KOPT-K1 (cell line): Measurements from ENCODE around the gene FTH1.
"Not testable (repeated sequence)": the region's sequence is repeated elsewhere in the genome, so short reads cannot be mapped to it uniquely, and the experiment has no call there.

ENCODE experiments used
- H3K27ac ChIP-seq: fragments of 200-600 bp; sonication (generic); 2 replicates; pipeline ENCODE4 v1.5.1; 2016; ENCODE audit warnings: antibody characterized with exemption, mild to moderate bottlenecking, low read depth, low read length; ENCODE audit not compliant: poor library complexity, severe bottlenecking
- H3K36me3 ChIP-seq: fragments of 200-600 bp; sonication (generic); 2 replicates; pipeline ENCODE4 v1.5.1; 2017; ENCODE audit warnings: antibody characterized with exemption, mild to moderate bottlenecking, low read length, moderate library complexity; ENCODE audit not compliant: insufficient read depth
- H3K9me3 ChIP-seq: fragments of 200-600 bp; sonication (generic); 2 replicates; pipeline ENCODE4 v1.5.1; 2017; ENCODE audit warnings: antibody characterized with exemption, low read length, mild to moderate bottlenecking; ENCODE audit not compliant: insufficient read depth, poor library complexity, severe bottlenecking

The FTH1 gene

GRCh38 chr11:61967116-61967923 is at the start of gene FTH1:
Gene FTH1 (minus strand): TSS chr11:61967634. CDS start chr11:61967425, 209 bp downstream.
- Histone ChIP-seq H3K27ac (peak within 1 kb of the TSS; percentile 92), H3K36me3 (peaks cover 46% of the 10 kb centered on the region), H3K9me3 (no peaks in the 10 kb centered on the region)

GRCh38 chr11:62015615-62016014 is 48.2 kb upstream of the FTH1 start:
- no peaks in the 10 kb centered on the region for H3K36me3 ChIP-seq

DNA sequence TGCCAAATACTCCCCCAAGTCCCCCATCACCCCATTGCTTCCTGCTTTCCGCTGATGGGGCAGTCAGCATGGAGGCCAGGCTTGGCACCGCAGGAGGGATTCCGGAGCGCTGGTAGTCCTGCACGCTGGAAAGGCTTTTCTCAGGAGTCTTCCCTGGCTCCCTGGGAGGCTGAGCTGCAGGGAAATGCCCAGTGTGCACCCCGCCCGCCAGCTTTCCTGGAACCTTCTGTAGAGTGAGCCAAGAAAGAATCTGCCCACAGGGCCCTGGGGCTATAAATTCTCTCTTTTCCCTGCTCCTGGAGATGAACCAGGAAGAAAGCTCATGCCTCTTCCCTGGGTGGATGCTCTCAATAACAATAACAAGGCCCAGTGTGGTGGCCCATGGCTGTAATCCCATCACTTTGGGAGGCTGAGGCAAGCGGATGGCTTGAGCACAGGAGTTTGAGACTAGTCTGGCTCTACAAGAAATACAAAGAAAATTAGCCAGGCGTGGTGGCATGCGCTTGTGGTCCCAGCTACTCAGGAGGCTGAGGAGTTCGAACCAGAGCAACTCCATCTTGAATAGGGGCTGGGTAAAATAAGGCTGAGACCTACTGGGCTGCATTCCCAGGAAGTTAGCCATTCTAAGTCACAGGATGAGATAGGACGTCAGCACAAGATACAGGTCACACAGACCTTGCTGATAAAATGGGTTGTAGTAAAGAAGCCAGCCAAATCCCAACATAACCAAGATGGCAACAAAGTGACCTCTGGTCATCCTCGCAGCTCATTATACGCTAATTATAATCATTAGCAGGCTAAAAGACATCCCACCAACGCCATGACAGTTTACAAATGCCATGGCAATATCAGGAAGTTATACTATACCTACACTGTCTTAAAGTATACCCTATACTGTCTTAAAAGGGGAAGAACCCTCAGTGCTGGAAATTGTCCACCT is 46.4 kb upstream of the FTH1 start:
- H3K27ac ChIP-seq = no peak overlapping the region
- H3K9me3 ChIP-seq = no peaks in the 10 kb centered on the region
- H3K36me3 ChIP-seq = no peaks in the 10 kb centered on the region

More at GRCh38 chr11:62015615-62016014, 48.2 kb upstream of the FTH1 start:
- H3K9me3 ChIP-seq = peaks cover 4% of the 10 kb centered on the region
- no peak overlapping the region for H3K27ac ChIP-seq

GRCh38 chr11:62012832-62013461 is 45.5 kb upstream of the FTH1 start:
- H3K36me3 ChIP-seq = no peaks in the 10 kb centered on the region
- no peak overlapping the region for H3K27ac ChIP-seq
- H3K9me3 ChIP-seq = no peaks in the 10 kb centered on the region

- no peaks in the 10 kb centered on the region for H3K9me3 ChIP-seq
- no peak overlapping the region for H3K27ac ChIP-seq
- H3K36me3 ChIP-seq = no peaks in the 10 kb centered on the region
These were observed 45.0 kb upstream of the FTH1 start for GRCh38 chr11:62012451-62012831.

- Histone ChIP-seq H3K9me3 (no peaks in the 10 kb centered on the region), H3K36me3 (no peaks in the 10 kb centered on the region), H3K27ac (no peak overlapping the region)
These were observed 44.4 kb upstream of the FTH1 start for GRCh38 chr11:62011881-62012280.

DNA sequence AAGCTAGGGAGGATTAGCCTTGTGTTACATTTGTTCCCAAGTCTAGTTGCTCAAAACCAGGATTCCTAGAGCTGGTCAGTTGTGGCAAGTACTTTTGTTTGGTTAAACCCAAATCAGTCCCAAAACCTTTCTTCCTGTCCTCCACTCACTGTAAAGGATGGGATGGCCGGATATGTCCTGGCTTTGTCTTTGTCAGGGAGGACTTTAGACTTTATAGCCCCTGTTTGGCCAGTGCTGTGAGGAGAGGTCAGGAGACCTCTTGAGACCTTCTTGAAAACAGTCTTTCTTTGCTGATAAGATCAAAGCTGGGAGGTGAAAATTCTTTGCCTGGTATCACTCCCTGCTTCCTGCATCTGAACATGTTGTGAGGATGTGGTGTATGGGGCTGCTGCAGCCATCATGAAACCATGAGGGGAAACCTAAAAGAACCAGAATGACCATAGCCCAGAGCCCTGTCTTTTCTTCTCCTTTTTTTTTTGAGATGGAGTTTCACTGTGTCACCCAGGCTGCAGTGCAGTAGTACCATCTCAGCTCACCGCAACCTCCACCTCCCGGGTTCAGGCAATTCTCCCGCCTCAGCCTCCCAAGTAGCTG is 43.6 kb upstream of the FTH1 start:
- Histone ChIP-seq H3K36me3 (no peaks in the 10 kb centered on the region), H3K27ac (no peak overlapping the region), H3K9me3 (no peaks in the 10 kb centered on the region)

- H3K9me3 ChIP-seq = no peaks in the 10 kb centered on the region
- H3K27ac ChIP-seq = no peak overlapping the region
- H3K36me3 ChIP-seq = no peaks in the 10 kb centered on the region
These were observed 40.8 kb upstream of the FTH1 start for GRCh38 chr11:62008193-62008592.

GRCh38 chr11:62004473-62004872 is 37.0 kb upstream of the FTH1 start:
- Histone ChIP-seq H3K36me3 (no peaks in the 10 kb centered on the region), H3K9me3 (peaks cover 2% of the 10 kb centered on the region), H3K27ac (no peak overlapping the region)

DNA sequence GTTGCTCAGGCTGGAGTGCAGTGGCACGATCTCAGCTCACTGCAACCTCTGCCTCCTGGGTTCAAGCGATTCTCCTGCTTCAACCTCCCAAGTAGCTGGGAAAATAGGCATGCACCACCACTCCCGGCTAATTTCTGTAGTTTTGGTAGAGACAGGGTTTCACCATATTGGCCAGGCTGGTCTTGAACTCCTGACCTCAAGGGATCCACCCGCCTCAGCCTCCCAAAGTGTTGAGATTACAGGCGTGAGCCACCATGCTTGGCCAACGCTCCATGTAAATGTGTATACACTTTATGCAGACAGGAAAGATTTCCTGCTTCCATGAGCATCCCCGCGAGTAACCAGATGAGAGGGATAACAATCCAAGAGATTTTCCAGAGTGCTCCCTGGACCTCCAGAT is 34.8 kb upstream of the FTH1 start:
- H3K9me3 ChIP-seq, H3K27ac ChIP-seq, H3K36me3 ChIP-seq: not testable (repeated sequence)

DNA sequence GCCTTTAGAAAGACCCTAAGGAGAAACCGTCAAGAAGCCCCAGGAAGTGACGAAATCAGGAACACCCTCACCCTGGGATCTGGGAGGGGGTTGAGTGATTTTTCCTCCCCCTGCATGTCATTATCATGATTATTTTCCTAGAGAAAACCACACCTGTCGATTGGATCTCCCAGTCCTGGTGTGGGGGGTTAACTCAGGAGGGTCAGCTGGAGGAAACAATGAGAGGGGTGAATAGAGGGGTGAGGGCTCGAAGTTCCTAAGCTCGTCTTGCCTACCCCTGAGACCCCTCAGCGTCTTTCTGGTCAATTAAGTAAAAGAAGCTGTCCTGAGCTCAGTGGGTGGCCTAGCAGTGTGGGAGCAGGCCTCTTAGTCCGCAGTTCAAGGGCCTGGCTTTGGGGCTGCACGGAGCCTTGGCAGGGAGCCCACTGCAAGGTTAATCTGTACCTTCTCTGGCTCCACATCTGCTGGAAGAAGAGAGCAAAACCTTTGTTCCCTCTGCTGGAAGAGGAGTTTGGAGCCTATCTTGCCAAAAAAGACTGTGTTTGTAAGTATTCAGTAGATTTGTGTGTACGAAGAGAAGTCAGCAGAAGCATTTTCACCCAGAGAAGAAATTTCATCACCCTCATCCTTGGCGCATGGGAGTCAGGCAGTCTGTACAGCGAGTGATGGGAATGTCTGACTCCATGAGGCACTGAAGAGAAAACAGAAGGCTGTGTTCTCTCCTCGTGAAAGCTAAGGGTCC is 34.2 kb upstream of the FTH1 start:
- H3K27ac ChIP-seq = no peak overlapping the region

GRCh38 chr11:62000539-62001446 is 33.4 kb upstream of the FTH1 start:
- Histone ChIP-seq H3K27ac (no peak overlapping the region), H3K9me3 (peaks cover 7% of the 10 kb centered on the region), H3K36me3 (no peaks in the 10 kb centered on the region)

More for the DNA sequence above, 34.2 kb upstream of the FTH1 start:
- H3K36me3 ChIP-seq = no peaks in the 10 kb centered on the region
- peaks cover 7% of the 10 kb centered on the region for H3K9me3 ChIP-seq

DNA sequence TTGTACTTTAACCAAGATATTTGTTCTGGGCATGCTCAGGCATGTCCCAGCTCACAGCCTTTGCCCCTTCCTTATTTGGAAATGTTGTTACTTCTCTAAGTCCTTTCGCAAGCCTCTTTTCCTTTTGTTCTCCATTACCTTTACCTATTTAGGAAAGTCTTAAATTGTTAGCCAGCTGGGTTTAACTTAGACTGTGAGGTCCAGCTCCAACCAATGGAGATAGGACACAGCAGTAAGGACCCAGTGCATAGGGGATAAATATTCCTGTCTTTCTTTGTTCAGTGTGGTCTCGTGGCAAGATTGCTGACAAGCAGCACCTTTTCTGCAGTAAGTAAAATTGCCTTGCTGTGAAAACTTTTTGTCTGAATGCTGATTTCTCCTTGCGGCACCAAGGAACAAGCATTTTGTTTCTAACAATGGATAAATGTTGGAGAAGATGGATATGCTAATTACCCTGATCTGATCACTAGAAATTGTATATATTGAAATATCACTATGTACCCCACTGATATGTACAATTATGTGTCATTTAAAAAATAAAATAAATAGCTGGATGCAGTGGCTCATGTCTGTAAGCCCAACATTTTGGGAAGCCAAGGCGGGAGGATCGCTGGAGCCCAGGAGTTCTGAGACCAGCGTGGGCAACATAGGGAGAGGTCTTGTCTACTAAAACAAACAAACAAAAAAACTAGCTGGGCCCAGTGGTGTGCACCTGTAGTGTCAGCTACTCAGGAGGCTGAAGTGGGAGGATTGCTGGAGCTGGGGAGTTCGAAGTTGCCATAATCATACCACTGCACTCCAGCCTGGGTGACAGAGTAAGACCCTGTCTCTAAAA is 31.9 kb upstream of the FTH1 start:
- no peak overlapping the region for H3K27ac ChIP-seq

More for the DNA sequence above, 31.9 kb upstream of the FTH1 start:
- Histone ChIP-seq H3K36me3 (no peaks in the 10 kb centered on the region), H3K9me3 (peaks cover 7% of the 10 kb centered on the region)
